Endodermal cell (in vitro differentiated cells): ENCODE data around the gene COP1. TPM values are rescaled to one million over a fixed set of nuclear protein-coding genes. Genes with fewer than 3 reads are reported as not detected.

Experiments
- DNase-seq: peaks from one replicate; pipeline ENCODE4 v3.0.0-alpha.2; 2017
- H3K27ac ChIP-seq: 2 replicates; pipeline ENCODE4 v1.5.1; 2013; ENCODE audit warnings: mild to moderate bottlenecking, low read depth, low read length, moderate library complexity
- H3K27me3 ChIP-seq: 2 replicates; pipeline ENCODE4 v1.6.1; 2013; ENCODE audit warnings: mild to moderate bottlenecking, low read length, moderate library complexity; ENCODE audit not compliant: insufficient read depth, control insufficient read depth, poor library complexity, severe bottlenecking
- H3K36me3 ChIP-seq: 2 replicates; pipeline ENCODE4 v1.7.0; 2013; ENCODE audit warnings: mild to moderate bottlenecking, low read length, moderate library complexity; ENCODE audit not compliant: control insufficient read depth, insufficient read depth
- H3K4me1 ChIP-seq: one replicate; pipeline ENCODE4 v1.7.0; 2013; ENCODE audit warnings: low read length; ENCODE audit not compliant: control insufficient read depth, insufficient read depth
- H3K4me3 ChIP-seq: 2 replicates; pipeline ENCODE4 v1.5.1; 2013; ENCODE audit warnings: mild to moderate bottlenecking, low read length, moderate library complexity
- H3K9ac ChIP-seq: 2 replicates; pipeline ENCODE4 v1.6.1; 2013; ENCODE audit warnings: mild to moderate bottlenecking, low read length, moderate library complexity; ENCODE audit not compliant: poor library complexity, severe bottlenecking; ENCODE audit errors: extremely low read depth
- H3K9me3 ChIP-seq: 2 replicates; pipeline ENCODE4 v1.6.1; 2013; ENCODE audit warnings: mild to moderate bottlenecking, low read length, moderate library complexity; ENCODE audit not compliant: control insufficient read depth
- H3K27ac Mint-ChIP-seq: 2 replicates; pipeline ENCODE4 v1.8.0; 2020; ENCODE audit warnings: mixed read lengths
- H3K27me3 Mint-ChIP-seq: 2 replicates; pipeline ENCODE4 v1.8.0; 2021; ENCODE audit warnings: mild to moderate bottlenecking, mixed read lengths; ENCODE audit not compliant: insufficient read depth
- H3K36me3 Mint-ChIP-seq: 2 replicates; pipeline ENCODE4 v1.8.0; 2020; ENCODE audit warnings: low read depth, mixed read lengths
- H3K4me1 Mint-ChIP-seq: 2 replicates; pipeline ENCODE4 v1.8.0; 2020; ENCODE audit warnings: mixed read lengths
- H3K4me3 Mint-ChIP-seq: 2 replicates; pipeline ENCODE4 v1.8.0; 2020; ENCODE audit warnings: mild to moderate bottlenecking, moderate library complexity, mixed read lengths
- H3K9me3 Mint-ChIP-seq: 2 replicates; pipeline ENCODE4 v1.8.0; 2020; ENCODE audit warnings: mild to moderate bottlenecking, mixed read lengths
- WGBS, 2 experiments: methylation state at CpG; one replicate each; pipeline versions ENCODE4 v1.1.5 to v1.1.7; 2013; ENCODE audit warnings: missing lambda C conversion rate in 2 of 2, mixed read lengths in 1 of 2; ENCODE audit not compliant: insufficient coverage in 1 of 2, insufficient read length in 1 of 2; 5-methylcytosine and 5-hydroxymethylcytosine counted together
- total RNA-seq, 2 donors: library from RNA; stranded (reverse); fragmentation: NEBNext Ultra II Directional in 1 of 2; extraction: Animal tissue kit (Norgen Biotek cat#: 25700) in 1 of 2; gene quantifications; 2 replicates in 1 of 2; 3 replicates in 1 of 2; pipeline ENCODE4 v1.2.1, GENCODE V29; 2021
- TF ChIP-seq, protein P1 (sequence below): fragments of 200-600 bp; sonication (generic); conservative IDR thresholded peaks from 2 replicates; pipeline ENCODE4 v1.5.0; 2021; ENCODE audit warnings: antibody characterized with exemption, mild to moderate bottlenecking

The COP1 gene
- total RNA-seq, 2 donors from 2014 or later, result 70.1 to 70.6 TPM

DNA sequence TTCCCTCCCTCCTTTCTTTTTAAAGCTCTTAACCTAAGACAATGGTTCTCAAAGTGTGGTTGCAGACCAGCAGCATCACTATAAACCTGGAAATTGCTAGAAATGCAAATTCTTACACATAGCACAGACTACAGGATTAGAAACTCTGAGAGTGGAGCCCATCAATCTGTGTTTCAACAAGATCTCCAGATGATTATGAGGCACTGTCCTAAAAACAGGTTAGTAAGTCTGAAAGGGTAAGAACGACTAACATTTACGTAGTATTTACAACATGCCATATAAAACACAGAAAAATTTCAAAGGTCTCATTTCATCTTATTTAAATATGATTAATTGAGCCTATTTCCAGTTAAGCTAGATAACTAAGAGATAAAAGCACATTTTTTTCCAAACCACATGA, 138.8 kb downstream of the COP1 start:
- Mint-ChIP-seq H3K27ac (no peak overlapping the region), H3K4me3 (no peak overlapping the region), H3K36me3 (peaks cover 42% of the 10 kb centered on the region), H3K9me3 (no peaks in the 10 kb centered on the region), H3K4me1 (peaks cover 17% of the 10 kb centered on the region), H3K27me3 (no peaks in the 10 kb centered on the region)
- TF ChIP-seq, protein P1, sequence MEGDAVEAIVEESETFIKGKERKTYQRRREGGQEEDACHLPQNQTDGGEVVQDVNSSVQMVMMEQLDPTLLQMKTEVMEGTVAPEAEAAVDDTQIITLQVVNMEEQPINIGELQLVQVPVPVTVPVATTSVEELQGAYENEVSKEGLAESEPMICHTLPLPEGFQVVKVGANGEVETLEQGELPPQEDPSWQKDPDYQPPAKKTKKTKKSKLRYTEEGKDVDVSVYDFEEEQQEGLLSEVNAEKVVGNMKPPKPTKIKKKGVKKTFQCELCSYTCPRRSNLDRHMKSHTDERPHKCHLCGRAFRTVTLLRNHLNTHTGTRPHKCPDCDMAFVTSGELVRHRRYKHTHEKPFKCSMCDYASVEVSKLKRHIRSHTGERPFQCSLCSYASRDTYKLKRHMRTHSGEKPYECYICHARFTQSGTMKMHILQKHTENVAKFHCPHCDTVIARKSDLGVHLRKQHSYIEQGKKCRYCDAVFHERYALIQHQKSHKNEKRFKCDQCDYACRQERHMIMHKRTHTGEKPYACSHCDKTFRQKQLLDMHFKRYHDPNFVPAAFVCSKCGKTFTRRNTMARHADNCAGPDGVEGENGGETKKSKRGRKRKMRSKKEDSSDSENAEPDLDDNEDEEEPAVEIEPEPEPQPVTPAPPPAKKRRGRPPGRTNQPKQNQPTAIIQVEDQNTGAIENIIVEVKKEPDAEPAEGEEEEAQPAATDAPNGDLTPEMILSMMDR, result no peak
- Histone ChIP-seq H3K9me3 (no peaks in the 10 kb centered on the region), H3K4me1 (no peaks in the 10 kb centered on the region), H3K9ac (no peak overlapping the region), H3K4me3 (no peak overlapping the region), H3K36me3 (peaks cover 28% of the 10 kb centered on the region), H3K27ac (no peak overlapping the region), H3K27me3 (no peaks in the 10 kb centered on the region)
- 100% methylated on average over 1 of the region's 2 CpGs; no CpG with 5 or more reads in 1 of the 2 experiments for WGBS, 2 experiments
- DNase-seq, result no peak

DNA sequence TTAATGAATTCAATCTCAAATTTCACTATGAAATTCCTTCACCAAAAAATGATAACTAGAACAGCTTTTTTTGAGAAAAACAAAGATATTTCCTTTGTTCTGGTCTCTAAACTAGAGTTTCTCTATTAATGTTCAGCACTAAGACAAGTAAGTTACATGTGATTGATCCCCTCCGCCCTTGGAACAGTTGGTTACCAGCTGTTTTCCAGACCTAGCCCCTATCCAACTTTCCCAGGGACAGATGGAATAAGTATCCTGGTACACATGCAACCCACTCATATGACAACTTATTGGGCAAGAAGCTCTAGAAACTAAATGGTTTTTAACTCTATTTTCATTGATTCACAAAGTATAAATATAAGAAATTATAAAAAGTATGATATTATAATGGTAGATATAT, 140.4 kb downstream of the COP1 start:
- Mint-ChIP-seq H3K36me3 (peaks cover 41% of the 10 kb centered on the region), H3K9me3 (no peaks in the 10 kb centered on the region), H3K4me1 (peaks cover 13% of the 10 kb centered on the region), H3K27ac (no peak overlapping the region), H3K27me3 (no peaks in the 10 kb centered on the region), H3K4me3 (no peak overlapping the region)
- TF ChIP-seq, protein P1, result no peak
- Histone ChIP-seq H3K9me3 (no peaks in the 10 kb centered on the region), H3K4me1 (no peaks in the 10 kb centered on the region), H3K9ac (no peak overlapping the region), H3K4me3 (no peak overlapping the region), H3K27ac (no peak overlapping the region), H3K27me3 (no peaks in the 10 kb centered on the region), H3K36me3 (peaks cover 23% of the 10 kb centered on the region)
- 100% methylated on average over 1 of the region's 1 CpG; no CpG with 5 or more reads in 1 of the 2 experiments for WGBS, 2 experiments
- no peak for DNase-seq

DNA sequence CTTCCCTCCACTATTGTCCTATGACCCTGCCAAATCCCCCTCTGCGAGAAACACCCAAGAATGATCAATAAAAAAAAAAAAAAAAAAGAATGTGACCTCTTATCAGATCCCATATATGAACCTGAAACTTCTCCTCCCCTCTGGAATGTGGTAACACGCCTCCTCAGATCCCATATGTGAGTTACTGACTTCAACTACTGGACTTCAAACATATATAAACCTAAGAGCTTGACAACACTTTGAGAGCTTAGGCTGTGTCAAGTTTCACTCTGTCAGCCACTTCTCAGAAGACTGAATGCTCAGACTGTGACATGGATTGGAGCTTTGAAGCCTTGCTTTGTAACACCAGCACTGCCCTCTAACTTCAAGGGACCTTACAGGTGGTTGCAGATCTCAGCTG, 148.4 kb downstream of the COP1 start:
- no peaks in the 10 kb centered on the region for H3K27me3 Mint-ChIP-seq
- Histone ChIP-seq H3K27ac (peak overlapping the region; percentile 54), H3K4me1 (no peaks in the 10 kb centered on the region), H3K27me3 (no peaks in the 10 kb centered on the region), H3K9ac (no peak overlapping the region), H3K4me3 (no peak overlapping the region), H3K9me3 (no peaks in the 10 kb centered on the region), H3K36me3 (peaks cover 13% of the 10 kb centered on the region)
- H3K4me1 Mint-ChIP-seq, result peaks cover 6% of the 10 kb centered on the region
- DNase-seq, result peak; percentile 49
- H3K27ac Mint-ChIP-seq, result peak overlapping the region; percentile 24
- WGBS, 2 experiments, result 88 to 100% methylated on average over 1 to 2 of the region's 2 CpGs
- peaks cover 3% of the 10 kb centered on the region for H3K9me3 Mint-ChIP-seq
- TF ChIP-seq, protein P1, result no peak
- no peak overlapping the region for H3K4me3 Mint-ChIP-seq
- peaks cover 14% of the 10 kb centered on the region for H3K36me3 Mint-ChIP-seq
